Common myeloid progenitor, CD34-positive (primary cell): ENCODE results near the gene SLC19A2.

Experiments
- CTCF ChIA-PET: fragments of 350-600 bp; sonication (Branson Sonifier 250); formaldehyde crosslinking; loops from one replicate; lab custom pipeline; 2021; ENCODE audit warnings: antibody characterized with exemption; lab: Charles Lee
- POLR2A ChIA-PET: fragments of 350-600 bp; sonication (Branson Sonifier 250); formaldehyde crosslinking; loops from one replicate; lab custom pipeline; 2021; ENCODE audit warnings: antibody characterized with exemption; lab: Charles Lee
- DNase-seq, 3 donors: peaks; one replicate each; pipeline versions ENCODE4 v3.0.0 to v3.0.0-alpha.2; 2013
- H3K27ac ChIP-seq, 2 experiments: 1 replicate in 1 of 2; 2 replicates in 1 of 2; pipeline ENCODE4 v1.7.0; 2013; ENCODE audit warnings: inconsistent platforms in 2 of 2, low read length in 2 of 2, mild to moderate bottlenecking in 2 of 2, low read depth in 1 of 2, moderate library complexity in 1 of 2; ENCODE audit not compliant: severe bottlenecking in 2 of 2, insufficient read depth in 1 of 2, poor library complexity in 1 of 2
- H3K27me3 ChIP-seq, 5 experiments: replicated peaks in 2 of 5; 1 replicate in 3 of 5; 2 replicates in 2 of 5; pipeline versions ENCODE4 v1.6.1 to v1.7.0; 2013; ENCODE audit warnings: low read length in 4 of 5, mild to moderate bottlenecking in 2 of 5, moderate library complexity in 2 of 5, inconsistent platforms in 1 of 5; ENCODE audit not compliant: insufficient read depth in 5 of 5, control insufficient read depth in 4 of 5
- H3K36me3 ChIP-seq, 4 experiments: 1 replicate in 2 of 4; 2 replicates in 2 of 4; pipeline versions ENCODE4 v1.6.1 to v1.7.0; 2013; ENCODE audit warnings: low read length in 3 of 4, control low read depth in 1 of 4, mild to moderate bottlenecking in 1 of 4; ENCODE audit not compliant: control insufficient read depth in 4 of 4, insufficient read depth in 4 of 4
- H3K4me1 ChIP-seq, 4 experiments: 1 replicate in 3 of 4; 2 replicates in 1 of 4; pipeline versions ENCODE4 v1.6.1 to v1.7.1; 2013; ENCODE audit warnings: low read length in 3 of 4, mild to moderate bottlenecking in 3 of 4, control low read depth in 1 of 4, inconsistent platforms in 1 of 4, moderate library complexity in 1 of 4; ENCODE audit not compliant: control insufficient read depth in 4 of 4, insufficient read depth in 4 of 4; ENCODE audit errors: control extremely low read depth in 1 of 4
- H3K4me3 ChIP-seq, 7 experiments: 1 replicate in 4 of 7; 2 replicates in 3 of 7; pipeline versions ENCODE4 v1.5.1 to v1.7.0; 2013; ENCODE audit warnings: mild to moderate bottlenecking in 7 of 7, low read length in 6 of 7, moderate library complexity in 6 of 7, inconsistent platforms in 2 of 7, low read depth in 2 of 7, control low read depth in 1 of 7; ENCODE audit not compliant: insufficient read depth in 4 of 7, control insufficient read depth in 1 of 7; ENCODE audit errors: extremely low read depth in 1 of 7
- H3K9me3 ChIP-seq, 5 experiments: 1 replicate in 4 of 5; 2 replicates in 1 of 5; pipeline versions ENCODE4 v1.6.1 to v1.7.1; 2013; ENCODE audit warnings: low read length in 4 of 5, mild to moderate bottlenecking in 2 of 5, inconsistent platforms in 1 of 5, low read depth in 1 of 5, moderate library complexity in 1 of 5; ENCODE audit not compliant: control insufficient read depth in 4 of 5, insufficient read depth in 2 of 5; ENCODE audit errors: control extremely low read depth in 1 of 5
- WGBS: methylation state at CpG from one replicate; pipeline ENCODE4 v1.1.5; 2013; ENCODE audit not compliant: insufficient coverage; 5-methylcytosine and 5-hydroxymethylcytosine counted together

The SLC19A2 gene

DNA sequence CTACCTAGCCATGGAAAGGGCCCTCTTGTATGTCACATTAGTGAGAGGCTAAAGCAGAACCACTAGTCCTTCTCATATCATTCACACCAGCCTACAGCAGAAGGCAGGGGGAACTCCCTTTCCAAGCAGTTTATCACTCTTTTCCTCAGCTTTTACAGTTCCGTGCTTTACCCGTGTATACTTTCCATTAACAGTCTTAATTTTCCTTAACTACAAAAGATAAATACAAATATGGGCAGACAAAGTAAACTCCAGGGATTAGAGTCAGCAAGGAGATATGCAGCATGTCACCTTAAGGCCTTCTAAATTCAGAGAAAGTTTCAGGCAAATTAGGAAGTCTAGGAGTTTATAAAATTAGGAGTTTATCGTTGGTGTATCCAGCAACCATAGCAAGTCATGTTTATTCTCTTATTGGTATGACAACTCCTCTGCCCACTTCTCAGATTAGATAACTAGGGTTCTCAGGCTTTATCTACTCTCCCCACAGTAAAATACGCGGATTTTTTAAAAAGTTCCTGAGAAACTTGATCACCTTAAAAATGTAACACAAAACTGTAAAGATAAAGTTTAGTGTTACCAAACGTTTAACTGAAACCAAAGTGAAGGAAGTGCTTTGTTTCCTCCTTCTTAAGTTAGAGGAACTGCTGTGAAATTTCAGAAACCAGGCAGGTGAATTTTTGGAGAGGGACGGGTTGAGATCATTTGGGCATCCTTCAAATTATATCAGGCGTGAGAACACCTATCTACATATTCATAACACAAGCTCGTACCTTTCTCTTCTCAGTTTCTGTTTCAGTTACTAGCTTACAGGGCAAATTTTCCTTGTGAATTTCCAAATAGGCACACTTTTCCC lies 42.7 kb upstream of the SLC19A2 start:
- 3% methylated on average over 4 of the region's 9 CpGs for WGBS
- peak in 2 of 3 donors; percentile 55 to 67 for DNase-seq
- H3K9me3 ChIP-seq = no peaks in the 10 kb centered on the region
- CTCF ChIA-PET = interaction anchor here (0.9 to 1.3 kb wide), 4 partner anchors 20 to 63 kb away, joined by 3 to 6 read pairs (median 4); no protein-coding TSS in a partner anchor
- peak overlapping the region in 1 of 2 experiments; percentile 53 for H3K27ac ChIP-seq
- POLR2A ChIA-PET = interaction anchor here (0.7 kb wide), 1 partner anchor 141 kb away, joined by 5 read pairs; no protein-coding TSS in a partner anchor
- H3K36me3 ChIP-seq = no peaks in the 10 kb centered on the region
- H3K27me3 ChIP-seq = no peaks in the 10 kb centered on the region
- peaks cover 17 to 35% (median 23%) of the 10 kb centered on the region in 4 experiments for H3K4me1 ChIP-seq
- peak overlapping the region in 5 of 7 experiments; percentile 19 to 56 (median 44) for H3K4me3 ChIP-seq

- Histone ChIP-seq H3K27me3 (no peaks in the 10 kb centered on the region), H3K27ac (peak overlapping the region in 1 of 2 experiments; percentile 53), H3K9me3 (no peaks in the 10 kb centered on the region), H3K36me3 (no peaks in the 10 kb centered on the region), H3K4me3 (no peak overlapping the region), H3K4me1 (peaks cover 17 to 35% (median 23%) of the 10 kb centered on the region in 4 experiments)
- DNase-seq = peak in 2 of 3 donors; percentile 30 to 47
- WGBS = 100% methylated on average over 4 of the region's 5 CpGs
- ChIA-PET POLR2A (no interaction called here), CTCF (no interaction called here)
These were observed 41.9 kb upstream of the SLC19A2 start for GRCh38 chr1:169527451-169528214.

- ChIA-PET POLR2A (no interaction called here), CTCF (no interaction called here)
- H3K27ac ChIP-seq = no peak overlapping the region
- no peaks in the 10 kb centered on the region for H3K9me3 ChIP-seq
- H3K27me3 ChIP-seq = no peaks in the 10 kb centered on the region
- 77% methylated on average over 2 of the region's 3 CpGs for WGBS
- peak in 1 of 3 donors; percentile 26 for DNase-seq
- peaks cover 17 to 35% (median 23%) of the 10 kb centered on the region in 4 experiments for H3K4me1 ChIP-seq
- H3K4me3 ChIP-seq = no peak overlapping the region
- no peaks in the 10 kb centered on the region for H3K36me3 ChIP-seq
These were observed 41.3 kb upstream of the SLC19A2 start for GRCh38 chr1:169527001-169527400.

DNA sequence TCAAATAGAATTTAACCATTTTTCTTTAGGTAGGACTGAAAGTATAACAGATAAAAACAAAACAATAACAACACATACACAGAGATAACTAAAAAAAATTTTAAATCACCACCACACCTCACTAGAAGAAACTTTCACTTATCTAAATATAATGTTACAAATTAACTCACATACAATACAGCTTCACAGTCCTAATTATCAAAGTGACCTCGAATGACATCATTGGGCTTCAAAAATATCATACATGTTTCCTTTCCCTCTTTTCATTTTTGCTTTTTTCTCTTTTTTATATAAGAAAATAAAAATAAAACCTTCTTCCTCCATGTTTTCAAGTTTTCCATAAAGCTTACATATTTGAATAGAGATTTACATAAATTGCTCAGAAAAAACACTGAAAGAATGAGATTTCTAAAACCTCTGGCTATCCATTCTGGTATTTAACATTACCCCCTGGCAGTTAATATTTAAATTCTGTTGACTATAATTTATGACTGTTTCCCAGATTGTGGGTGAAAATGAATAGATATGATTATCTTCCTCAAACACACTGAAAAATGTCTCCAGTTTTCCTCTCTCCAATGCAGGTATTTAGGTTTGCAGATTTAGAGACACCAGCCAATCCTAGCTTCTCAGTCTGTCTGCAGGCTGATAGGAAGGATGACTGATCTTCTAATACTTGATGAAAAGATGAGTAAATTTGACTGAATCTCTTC lies 40.5 kb upstream of the SLC19A2 start:
- no peak overlapping the region for H3K27ac ChIP-seq
- no peaks in the 10 kb centered on the region for H3K27me3 ChIP-seq
- H3K36me3 ChIP-seq = no peaks in the 10 kb centered on the region
- POLR2A ChIA-PET = no interaction called here
- no CpG with 5 or more reads among the region's 1 CpG for WGBS
- CTCF ChIA-PET = no interaction called here
- no peak overlapping the region for H3K4me3 ChIP-seq
- no peaks in the 10 kb centered on the region for H3K9me3 ChIP-seq
- DNase-seq = peak in 1 of 3 donors; percentile 42
- H3K4me1 ChIP-seq = peaks cover 17 to 35% (median 23%) of the 10 kb centered on the region in 4 experiments

- no peaks in the 10 kb centered on the region for H3K9me3 ChIP-seq
- H3K36me3 ChIP-seq = no peaks in the 10 kb centered on the region
- no peak overlapping the region for H3K4me3 ChIP-seq
- H3K27ac ChIP-seq = no peak overlapping the region
- ChIA-PET POLR2A (no interaction called here), CTCF (no interaction called here)
- peaks cover 17 to 35% (median 23%) of the 10 kb centered on the region in 4 experiments for H3K4me1 ChIP-seq
- H3K27me3 ChIP-seq = no peaks in the 10 kb centered on the region
- WGBS = no CpG with 5 or more reads among the region's 1 CpG
- no peak for DNase-seq
These were observed 39.6 kb upstream of the SLC19A2 start for GRCh38 chr1:169525391-169525790.

DNA sequence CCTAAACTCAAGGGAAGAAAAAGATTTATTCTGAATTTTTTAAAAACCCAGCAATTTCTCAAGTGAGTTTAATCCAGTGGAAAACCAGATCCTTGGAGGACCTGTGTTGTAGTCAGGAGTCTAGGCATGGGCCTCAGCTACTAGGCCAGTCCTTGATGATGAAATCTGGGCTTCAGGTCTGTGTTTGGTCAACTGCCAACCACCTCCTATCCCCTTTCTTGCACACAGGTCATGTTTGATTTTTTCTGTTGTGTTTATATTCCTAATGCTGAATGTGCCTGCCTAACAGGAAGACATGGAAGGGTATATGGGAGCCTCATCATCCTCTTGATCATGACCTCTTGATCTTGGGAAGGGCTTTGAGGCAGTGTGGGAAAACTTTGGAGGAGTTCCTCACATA lies 38.2 kb upstream of the SLC19A2 start:
- Histone ChIP-seq H3K27me3 (no peaks in the 10 kb centered on the region), H3K27ac (no peak overlapping the region), H3K4me1 (peaks cover 13 to 28% (median 17%) of the 10 kb centered on the region in 4 experiments), H3K4me3 (no peak overlapping the region), H3K9me3 (no peaks in the 10 kb centered on the region), H3K36me3 (no peaks in the 10 kb centered on the region)
- ChIA-PET POLR2A (no interaction called here), CTCF (no interaction called here)
- DNase-seq = no peak
